HG02884 (cell line): ENCODE data around the gene TAP2.
"Not testable (repeated sequence)": the region's sequence is repeated elsewhere in the genome, so short reads cannot be mapped to it uniquely, and the experiment has no call there.

Experiments used
- ATAC-seq: cut with Tn5 transposase; IDR thresholded peaks from one replicate; pipeline ENCODE4 v1.9.1; 2021; ENCODE audit warnings: mild to moderate bottlenecking, moderate library complexity; ENCODE audit not compliant: unreplicated experiment

The TAP2 gene

GRCh38 chr6:32838114-32838958 is at the start of gene TAP2:
Gene TAP2 (minus strand): TSS chr6:32838739. CDS start chr6:32838233, 506 bp downstream.
- peak; percentile 56 for ATAC-seq

GRCh38 chr6:32887616-32888015 is 49.1 kb upstream of the TAP2 start:
- ATAC-seq, result no peak

GRCh38 chr6:32886681-32887383 is 48.3 kb upstream of the TAP2 start:
- ATAC-seq, result no peak

- ATAC-seq, result no peak
Observed at GRCh38 chr6:32885698-32886286, 47.3 kb upstream of the TAP2 start.

- no peak for ATAC-seq
Observed at GRCh38 chr6:32883789-32884188, 45.2 kb upstream of the TAP2 start.

GRCh38 chr6:32882879-32883250 is 44.3 kb upstream of the TAP2 start:
- ATAC-seq, result no peak

GRCh38 chr6:32880962-32881361 is 42.4 kb upstream of the TAP2 start:
- ATAC-seq, result not testable (repeated sequence)

- ATAC-seq, result no peak
Observed at GRCh38 chr6:32879691-32880090, 41.2 kb upstream of the TAP2 start.

GRCh38 chr6:32876603-32877002 is 38.1 kb upstream of the TAP2 start:
- ATAC-seq, result no peak

GRCh38 chr6:32873947-32874346 is 35.4 kb upstream of the TAP2 start:
- ATAC-seq, result not testable (repeated sequence)

GRCh38 chr6:32868257-32868788 is 29.8 kb upstream of the TAP2 start:
- ATAC-seq, result no peak

GRCh38 chr6:32867554-32868256 is 29.2 kb upstream of the TAP2 start:
- ATAC-seq, result no peak

- ATAC-seq, result no peak
Observed at GRCh38 chr6:32867022-32867477, 28.5 kb upstream of the TAP2 start.

- no peak for ATAC-seq
Observed at GRCh38 chr6:32865724-32866443, 27.3 kb upstream of the TAP2 start.

- ATAC-seq, result no peak
Observed at GRCh38 chr6:32862725-32863124, 24.2 kb upstream of the TAP2 start.

- ATAC-seq, result no peak
Observed at GRCh38 chr6:32860674-32861073, 22.1 kb upstream of the TAP2 start.

- ATAC-seq, result no peak
Observed at GRCh38 chr6:32858194-32858593, 19.7 kb upstream of the TAP2 start.

- ATAC-seq, result no peak
Observed at GRCh38 chr6:32857156-32857891, 18.8 kb upstream of the TAP2 start.

GRCh38 chr6:32855467-32856174 is 17.1 kb upstream of the TAP2 start:
- ATAC-seq, result no peak
